ENCODE data around the gene HNRNPH1.
A peak's percentile ranks its signal among the peaks of the same experiment; 100 is the strongest.

HNRNPH1 gene

DNA sequence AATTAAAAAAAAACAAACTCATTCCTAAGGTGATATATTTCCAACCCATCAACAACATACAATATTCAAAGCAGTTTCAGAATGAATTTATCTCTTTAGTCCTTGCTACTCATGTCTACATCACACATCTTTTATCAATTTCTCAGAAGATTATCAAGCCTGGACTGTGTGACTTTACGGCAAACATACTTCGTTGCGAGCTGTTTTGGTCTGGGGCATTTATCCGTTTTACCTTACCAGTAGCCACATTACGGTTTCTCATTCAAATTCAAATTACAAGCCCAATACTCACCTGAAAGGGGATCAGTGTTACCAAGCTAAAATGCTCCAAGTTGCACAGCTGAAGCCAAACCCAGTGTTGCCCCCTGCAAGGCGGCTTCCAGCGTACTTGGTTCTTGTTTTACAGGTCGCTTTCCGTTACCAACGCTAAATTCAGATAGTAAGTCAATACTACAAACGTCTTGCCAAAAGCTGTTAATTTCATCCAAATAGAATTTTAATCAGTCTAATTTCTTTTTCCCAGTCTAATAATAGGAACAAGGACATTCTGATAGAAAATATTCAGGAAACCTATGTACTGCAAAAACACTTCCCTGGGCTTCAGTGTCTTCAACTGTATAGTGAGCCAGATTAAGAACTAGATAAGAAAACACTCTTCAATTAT lies 1.8 kb downstream of the HNRNPH1 start:
- no peak for DNase-seq

- no peak for DNase-seq
Observed at GRCh38 chr5:179620703-179621350, 2.6 kb downstream of the HNRNPH1 start.

GRCh38 chr5:179620293-179620692 lies 3.2 kb downstream of the HNRNPH1 start:
- DNase-seq = no peak

DNA sequence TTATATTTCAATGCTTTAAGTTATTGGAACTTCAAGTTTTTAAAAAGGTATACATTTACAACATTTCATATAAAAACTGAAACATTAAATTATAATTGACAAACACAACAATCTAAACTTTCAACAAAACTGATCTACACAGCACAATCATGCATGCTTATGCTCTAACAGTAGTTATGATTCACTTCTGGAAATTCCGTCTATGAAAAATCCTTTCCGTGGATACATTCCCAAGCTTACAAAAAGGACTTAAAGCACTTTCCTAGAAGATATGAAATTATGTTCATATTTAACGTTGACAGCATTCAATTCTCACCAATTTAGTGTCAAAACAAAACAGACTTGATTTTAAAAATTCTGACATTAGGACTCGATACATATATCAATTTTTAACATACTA lies 3.7 kb downstream of the HNRNPH1 start:
- no peak for DNase-seq

DNA sequence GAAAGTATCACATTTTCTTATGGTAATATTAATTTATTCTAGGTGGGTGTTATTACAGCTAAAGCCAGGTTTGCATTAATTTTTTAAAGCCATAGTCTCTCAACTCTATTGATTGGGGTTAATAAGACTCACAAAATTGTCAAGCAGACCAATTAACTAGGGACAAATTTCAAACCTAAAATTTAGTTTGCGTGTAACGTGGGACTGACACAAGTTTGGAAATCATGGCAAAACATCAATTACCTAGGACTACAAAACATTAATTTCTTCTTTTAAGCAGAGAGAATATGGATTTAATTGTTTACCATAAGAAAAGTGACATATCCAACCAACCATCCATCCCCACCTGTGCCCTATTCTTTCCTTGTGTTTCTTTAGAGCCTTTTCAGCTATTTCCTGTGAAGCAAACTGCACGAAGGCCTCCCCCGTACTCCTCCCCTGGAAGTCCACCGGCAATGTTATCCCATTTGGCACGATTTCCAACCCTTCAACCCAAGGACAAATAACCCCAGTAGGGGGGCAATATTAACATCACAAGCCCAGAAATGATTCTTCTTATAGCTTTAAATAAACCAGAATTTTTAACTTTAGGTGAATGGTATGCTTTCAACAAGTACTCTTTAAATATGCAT lies 4.4 kb downstream of the HNRNPH1 start:
- no peak for DNase-seq

DNA sequence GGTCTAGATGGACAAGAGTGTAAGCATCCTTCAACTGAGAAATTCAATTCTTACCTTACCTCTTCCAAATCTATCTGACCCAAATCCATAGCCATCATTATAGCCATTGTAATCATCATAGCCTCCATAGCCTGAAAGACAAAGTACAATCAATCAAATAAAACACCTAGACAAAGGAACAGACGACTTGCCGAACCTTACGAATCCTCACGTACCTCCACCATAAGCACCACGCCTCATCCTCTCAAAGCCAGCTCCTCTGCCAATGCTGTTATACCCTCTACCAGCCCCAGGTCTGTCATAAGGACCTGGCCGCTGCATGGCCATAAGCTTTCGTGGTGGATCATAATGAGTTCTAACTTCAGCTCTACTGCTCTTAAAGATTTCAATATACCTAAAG lies 5.5 kb downstream of the HNRNPH1 start:
- DNase-seq = no peak

- no peak for DNase-seq
Observed at GRCh38 chr5:179616002-179616594, 7.4 kb downstream of the HNRNPH1 start.

DNA sequence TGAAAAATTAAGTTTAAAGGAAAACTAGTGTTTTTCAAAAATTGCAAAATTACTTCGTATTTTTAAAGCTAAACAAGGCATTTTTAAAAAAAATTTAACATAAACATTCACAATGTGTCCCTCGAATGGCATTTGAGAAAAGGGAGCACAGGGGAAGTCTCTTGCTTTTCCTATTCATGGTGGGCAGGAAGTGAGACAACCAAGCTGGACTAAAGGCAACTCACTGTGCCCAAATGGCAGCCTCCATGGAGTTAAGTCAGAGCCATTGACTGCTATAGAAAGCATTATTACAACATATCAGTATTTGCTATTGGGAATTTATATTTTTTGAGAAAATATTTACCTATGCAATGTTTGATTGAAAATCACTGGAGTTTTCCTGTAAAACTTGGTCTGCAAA lies 8.3 kb downstream of the HNRNPH1 start:
- no peak for DNase-seq

GRCh38 chr5:179614745-179615144 lies 8.7 kb downstream of the HNRNPH1 start:
- DNase-seq = no peak

- DNase-seq = no peak
Observed at GRCh38 chr5:179613460-179614071, 9.9 kb downstream of the HNRNPH1 start.

DNA sequence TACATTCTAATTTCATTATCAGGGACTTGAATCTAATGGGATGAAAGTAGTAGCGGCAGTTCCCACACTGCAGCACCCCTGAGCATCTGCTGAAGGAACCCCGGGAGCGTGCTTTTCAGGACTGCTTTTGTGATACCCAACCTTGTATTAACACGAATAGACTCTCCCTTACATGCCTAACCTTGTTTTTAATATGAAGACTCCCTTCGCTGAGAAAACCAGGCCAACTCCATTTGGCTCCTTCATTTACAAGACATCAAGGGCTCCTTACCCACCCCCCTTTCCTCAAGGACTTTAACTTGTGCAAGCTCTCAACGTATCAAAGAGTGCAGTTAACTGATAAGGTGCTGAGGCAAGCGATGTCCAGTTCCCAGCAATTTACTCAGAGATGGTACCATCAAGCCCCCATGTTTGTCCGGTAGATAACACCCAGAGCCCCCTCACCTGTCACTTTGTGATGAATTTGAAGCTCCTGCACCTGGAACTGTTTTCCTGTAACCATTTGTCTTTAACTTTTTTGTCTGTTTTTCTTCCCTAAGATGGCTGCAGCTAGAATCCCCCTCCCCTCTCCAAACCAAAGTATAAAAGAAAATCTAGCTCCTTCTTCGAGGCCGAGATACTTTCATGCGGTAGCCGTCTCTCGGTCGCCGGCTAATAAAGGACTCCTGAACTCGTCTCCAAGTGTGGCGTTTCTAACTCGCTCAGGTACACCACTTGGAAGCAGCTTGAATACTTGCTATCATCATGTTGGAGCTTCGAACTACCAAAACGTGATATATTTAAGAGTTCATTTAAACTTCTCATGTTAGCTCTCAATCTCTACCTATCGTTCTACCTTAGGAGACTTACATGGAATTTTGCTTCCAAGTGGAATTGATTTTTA lies 10.7 kb downstream of the HNRNPH1 start:
- no peak for DNase-seq

GRCh38 chr5:179610903-179611265 lies 12.6 kb downstream of the HNRNPH1 start:
- DNase-seq = no peak

- no peak for DNase-seq
Observed at GRCh38 chr5:179610109-179610902, 13.2 kb downstream of the HNRNPH1 start.

DNA sequence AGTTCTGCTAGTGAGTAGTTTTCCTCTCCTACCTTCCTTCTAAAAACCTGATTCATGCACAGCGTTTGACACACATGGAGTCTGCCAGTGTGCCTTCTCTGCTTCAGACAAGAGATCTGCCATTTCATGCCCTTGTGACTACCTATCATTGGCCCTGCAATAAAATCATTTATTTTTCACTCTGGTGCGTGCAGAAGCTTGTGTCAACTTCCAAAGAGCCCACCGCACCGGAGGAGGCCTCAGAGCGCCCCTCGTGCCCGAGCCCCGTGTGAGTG lies 13.7 kb downstream of the HNRNPH1 start:
- DNase-seq = no peak

GRCh38 chr5:179608131-179608581 lies 15.3 kb downstream of the HNRNPH1 start:
- DNase-seq = peak; percentile 7

GRCh38 chr5:179607160-179607931 lies 16.1 kb downstream of the HNRNPH1 start:
- DNase-seq = no peak

- DNase-seq = no peak
Observed at GRCh38 chr5:179606910-179607159, 16.6 kb downstream of the HNRNPH1 start.

DNA sequence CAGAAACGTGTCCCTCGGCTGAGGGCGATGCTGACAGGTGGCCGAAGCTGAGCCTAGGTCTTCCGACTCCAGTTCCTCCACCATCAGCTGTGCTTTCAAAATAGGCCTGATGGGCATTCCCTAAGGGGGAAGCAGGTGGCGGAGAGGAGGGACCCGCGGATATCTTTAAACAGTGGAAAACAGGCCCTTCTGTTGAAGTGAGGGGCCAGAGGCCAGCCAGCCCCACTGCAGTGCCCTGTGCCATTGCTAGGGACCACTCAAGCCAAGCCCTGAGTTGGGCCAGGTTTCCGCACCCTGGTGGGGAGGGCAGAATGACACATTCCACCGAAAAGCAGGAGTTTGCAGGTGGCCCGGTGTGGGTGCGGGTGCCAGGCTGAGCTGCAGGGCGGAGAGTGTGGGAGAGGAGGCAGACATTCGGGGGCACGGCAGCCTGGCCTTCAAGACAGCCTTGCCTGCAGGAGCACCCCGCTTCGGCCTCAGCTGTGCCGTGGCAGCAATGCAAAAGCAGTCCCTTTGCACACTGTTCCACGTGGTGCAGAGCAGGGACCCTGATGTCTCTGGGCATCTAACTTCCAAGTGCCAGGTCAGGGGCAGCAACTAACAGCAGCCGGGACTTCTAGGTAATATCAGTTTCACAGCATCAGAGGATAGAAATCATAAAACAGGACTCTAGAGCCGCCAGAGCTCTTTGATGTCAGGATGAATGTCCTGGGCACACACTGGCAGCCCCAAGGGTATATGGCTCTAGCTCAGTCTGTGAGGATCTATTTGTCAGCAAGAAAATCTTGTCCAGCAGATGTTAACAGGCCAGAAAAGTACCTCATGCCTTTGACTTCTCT lies 17.2 kb downstream of the HNRNPH1 start:
- DNase-seq = no peak

DNA sequence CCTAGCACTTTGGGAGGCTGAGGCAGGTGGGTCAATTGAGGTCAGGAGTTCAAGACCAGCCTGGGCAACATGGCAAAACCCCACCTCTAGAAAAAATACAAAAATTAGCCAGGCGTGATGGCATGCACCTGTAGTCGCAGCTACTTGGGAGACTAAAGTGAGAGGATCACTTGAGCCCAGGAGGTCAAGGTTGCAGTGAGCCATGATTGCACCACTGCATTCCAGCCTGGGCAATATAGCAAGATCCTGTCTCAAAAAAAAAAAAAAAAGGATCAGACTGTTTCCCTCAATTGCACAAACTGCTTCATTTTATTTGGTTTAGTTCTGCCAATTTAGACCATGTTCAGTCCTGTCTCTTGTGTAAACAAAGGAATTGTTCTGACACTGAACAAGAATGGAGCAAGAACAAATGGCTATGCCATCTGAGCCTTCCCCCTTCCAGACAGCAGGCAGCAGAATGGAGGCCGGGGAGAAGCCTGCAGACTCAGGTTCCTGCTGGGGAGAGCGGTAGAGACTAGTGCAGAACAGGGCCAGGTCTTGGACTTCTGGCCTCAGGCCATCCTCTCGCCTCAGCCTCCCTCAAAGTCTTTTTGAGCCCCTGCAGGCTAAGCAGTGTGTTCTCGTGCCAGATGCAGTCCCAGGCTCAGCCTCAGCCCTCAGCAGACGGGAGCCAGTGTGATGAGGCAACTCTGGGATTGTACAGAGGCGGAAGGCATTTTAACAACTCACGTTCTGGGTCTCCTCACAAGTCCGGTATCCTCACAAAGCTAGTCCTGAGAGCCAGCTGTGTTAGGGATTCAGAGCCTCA lies 18.2 kb downstream of the HNRNPH1 start:
- no peak for DNase-seq

- no peak for DNase-seq
Observed at GRCh38 chr5:179603308-179603707, 20.2 kb downstream of the HNRNPH1 start.
